Activated naive CD8-positive, alpha-beta T cell treated with anti-CD3 and anti-CD28 coated beads for 36 hours (primary cell): ENCODE measurements around the gene AGPS. TPM values are rescaled to one million over a fixed set of nuclear protein-coding genes. Genes with fewer than 3 reads are reported as not detected.
"Not testable (repeated sequence)": the region's sequence is repeated elsewhere in the genome, so short reads cannot be mapped to it uniquely, and the experiment has no call there.

Experiments
- DNase-seq: peaks from one replicate; pipeline ENCODE4 v3.0.0; 2021
- H3K27ac Mint-ChIP-seq: one replicate; pipeline ENCODE4 v1.8.0; 2022; ENCODE audit warnings: mild to moderate bottlenecking, moderate library complexity, mixed read lengths
- H3K27me3 Mint-ChIP-seq: one replicate; pipeline ENCODE4 v1.8.0; 2022; ENCODE audit warnings: mild to moderate bottlenecking, mixed read lengths
- H3K36me3 Mint-ChIP-seq: one replicate; pipeline ENCODE4 v1.8.0; 2021; ENCODE audit warnings: mild to moderate bottlenecking, mixed read lengths
- H3K4me1 Mint-ChIP-seq: one replicate; pipeline ENCODE4 v1.8.0; 2021; ENCODE audit warnings: mixed read lengths
- H3K4me3 Mint-ChIP-seq: one replicate; pipeline ENCODE4 v1.8.0; 2022; ENCODE audit warnings: mild to moderate bottlenecking, moderate library complexity, mixed read lengths
- H3K9me3 Mint-ChIP-seq: one replicate; pipeline ENCODE4 v1.8.0; 2022; ENCODE audit warnings: mixed read lengths
- total RNA-seq, 2 experiments: library from RNA; stranded (reverse); gene quantifications; one replicate each; pipeline ENCODE4 v1.2.3, GENCODE V29; 2021

The AGPS gene
- total RNA-seq, 2 experiments from 2014 or later, result 73.8 to 75.5 TPM

DNA sequence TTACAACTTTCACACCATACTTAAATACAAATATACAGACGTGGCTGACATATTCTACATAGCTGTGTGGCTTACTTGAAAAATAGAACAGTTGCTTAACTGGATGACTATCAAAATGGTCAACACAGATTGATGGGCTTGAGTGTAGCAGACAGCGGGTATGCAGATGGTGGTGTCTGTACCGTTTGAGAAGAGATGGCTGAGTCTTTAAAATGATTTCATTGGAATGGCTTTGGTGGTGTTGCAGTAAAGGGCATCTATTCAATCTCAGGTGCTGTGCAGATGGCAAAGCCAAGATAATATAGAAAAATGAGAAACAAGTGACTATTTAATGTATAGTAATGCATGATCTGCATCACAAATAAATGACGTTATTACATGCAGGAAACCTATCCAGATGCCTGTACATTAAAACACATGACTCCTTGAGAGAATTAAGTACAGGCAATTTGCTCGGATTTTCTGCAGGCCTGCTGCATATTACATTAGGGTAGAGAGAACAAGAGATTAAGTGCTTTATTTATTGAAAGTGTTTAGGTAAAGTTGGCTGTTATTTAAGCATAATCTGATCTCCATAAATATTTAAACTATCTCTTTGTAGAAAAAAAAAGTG lies 68.5 kb downstream of the AGPS start:
- Mint-ChIP-seq H3K36me3 (peaks cover 49% of the 10 kb centered on the region), H3K27ac (no peak overlapping the region), H3K4me1 (no peaks in the 10 kb centered on the region), H3K27me3 (no peaks in the 10 kb centered on the region), H3K4me3 (no peak overlapping the region), H3K9me3 (peaks cover 13% of the 10 kb centered on the region)
- no peak for DNase-seq

- no peak overlapping the region for H3K4me3 Mint-ChIP-seq
- no peaks in the 10 kb centered on the region for H3K27me3 Mint-ChIP-seq
- DNase-seq, result no peak
- H3K36me3 Mint-ChIP-seq, result peaks cover 31% of the 10 kb centered on the region
- H3K27ac Mint-ChIP-seq, result no peak overlapping the region
- H3K4me1 Mint-ChIP-seq, result peaks cover 4% of the 10 kb centered on the region
- peaks cover 4% of the 10 kb centered on the region for H3K9me3 Mint-ChIP-seq
Observed at GRCh38 chr2:177464549-177464948, 72.0 kb downstream of the AGPS start.

DNA sequence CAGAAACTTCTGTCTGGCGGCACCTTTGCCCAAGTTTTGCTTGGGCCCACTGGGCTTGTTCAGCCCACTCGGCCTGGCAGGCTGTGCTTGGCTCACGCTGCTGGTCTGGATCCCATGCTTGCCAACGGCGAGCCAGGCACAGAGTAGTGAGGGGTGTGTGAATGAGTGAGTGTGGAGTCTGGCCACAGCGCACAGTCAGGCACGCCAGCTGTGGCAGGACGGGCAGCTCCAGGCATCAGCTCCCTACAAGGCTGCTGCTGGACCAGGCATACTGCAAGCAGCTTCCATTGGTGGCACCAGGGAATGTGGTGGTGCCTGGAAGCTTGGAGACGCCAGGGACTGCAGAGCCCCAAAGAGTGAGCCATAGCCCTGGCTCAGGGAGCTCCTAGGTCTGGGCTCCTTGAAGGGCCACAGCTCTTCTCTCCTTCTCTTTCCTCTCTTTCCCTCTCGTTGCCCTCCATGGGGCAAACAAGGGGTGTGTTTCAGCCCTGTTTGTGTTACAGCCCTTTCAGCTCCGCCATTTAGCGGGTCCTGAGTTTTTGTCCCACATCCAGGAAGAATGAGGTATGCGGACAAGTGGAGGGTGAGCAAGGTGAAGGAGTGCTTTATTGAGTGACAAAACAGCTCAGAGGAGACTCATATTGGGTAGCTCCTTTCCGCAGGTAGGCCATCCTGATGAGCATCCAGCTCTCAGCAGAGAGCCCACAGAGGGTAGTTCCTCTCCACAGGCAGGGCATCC lies 73.0 kb downstream of the AGPS start:
- Mint-ChIP-seq H3K27ac (no peak overlapping the region), H3K4me3 (no peak overlapping the region), H3K27me3 (no peaks in the 10 kb centered on the region), H3K9me3 (peaks cover 5% of the 10 kb centered on the region), H3K36me3 (peaks cover 36% of the 10 kb centered on the region), H3K4me1 (peaks cover 4% of the 10 kb centered on the region)
- no peak for DNase-seq

- H3K36me3 Mint-ChIP-seq, result peaks cover 44% of the 10 kb centered on the region
- peaks cover 11% of the 10 kb centered on the region for H3K9me3 Mint-ChIP-seq
- no peak overlapping the region for H3K27ac Mint-ChIP-seq
- no peak overlapping the region for H3K4me3 Mint-ChIP-seq
- peaks cover 4% of the 10 kb centered on the region for H3K4me1 Mint-ChIP-seq
- DNase-seq, result no peak
- H3K27me3 Mint-ChIP-seq, result no peaks in the 10 kb centered on the region
Observed at GRCh38 chr2:177466337-177467195, 74.0 kb downstream of the AGPS start.

GRCh38 chr2:177467646-177468045 lies 75.1 kb downstream of the AGPS start:
- DNase-seq, result no peak
- Mint-ChIP-seq H3K9me3 (peaks cover 11% of the 10 kb centered on the region), H3K27ac (no peak overlapping the region), H3K27me3 (no peaks in the 10 kb centered on the region), H3K4me1 (peaks cover 4% of the 10 kb centered on the region), H3K4me3 (no peak overlapping the region), H3K36me3 (peaks cover 51% of the 10 kb centered on the region)

DNA sequence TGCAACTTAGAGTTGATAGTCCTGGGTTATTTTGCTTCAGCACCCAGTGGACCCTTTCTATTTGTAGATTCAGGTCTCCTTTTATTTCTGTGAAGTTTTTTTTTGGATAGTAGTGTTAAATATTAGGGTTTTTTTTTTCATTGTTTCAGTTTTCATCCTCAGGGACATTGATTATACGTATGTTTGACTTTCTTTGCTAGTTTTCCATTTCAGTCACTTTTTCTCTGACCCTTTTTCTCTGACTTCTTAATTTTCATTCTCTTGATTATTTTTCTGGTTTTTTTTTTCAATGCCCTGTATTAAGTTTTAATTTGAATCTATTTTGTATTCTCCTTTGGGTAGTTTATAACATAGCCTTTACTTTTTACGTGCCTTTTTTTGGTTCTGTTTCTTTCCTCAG lies 79.4 kb downstream of the AGPS start:
- H3K27me3 Mint-ChIP-seq, result no peaks in the 10 kb centered on the region
- H3K4me3 Mint-ChIP-seq, result no peak overlapping the region
- H3K9me3 Mint-ChIP-seq, result peaks cover 26% of the 10 kb centered on the region
- no peak for DNase-seq
- no peak overlapping the region for H3K27ac Mint-ChIP-seq
- H3K36me3 Mint-ChIP-seq, result peaks cover 67% of the 10 kb centered on the region
- H3K4me1 Mint-ChIP-seq, result peaks cover 16% of the 10 kb centered on the region

DNA sequence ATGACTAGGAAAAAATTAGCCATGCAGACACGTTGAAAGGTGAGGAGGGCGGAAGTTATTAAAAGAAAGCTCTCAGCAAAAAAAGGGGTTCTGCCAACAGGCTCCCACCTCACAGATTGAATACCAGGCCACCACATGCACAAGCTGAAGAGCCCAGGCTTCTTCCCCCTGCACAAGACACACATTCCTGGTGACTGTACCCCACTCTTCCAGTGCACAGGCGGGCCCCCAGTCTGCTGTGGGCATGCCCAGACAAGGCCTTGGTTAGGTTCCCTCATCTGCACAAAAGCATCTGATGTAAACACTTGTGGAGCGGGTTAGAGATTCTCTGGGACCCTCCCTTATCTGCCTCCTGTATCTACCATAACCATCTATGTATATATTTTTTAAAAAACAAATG lies 81.7 kb downstream of the AGPS start:
- DNase-seq, result no peak
- Mint-ChIP-seq H3K9me3 (peaks cover 35% of the 10 kb centered on the region), H3K27ac (no peak overlapping the region), H3K4me1 (peaks cover 12% of the 10 kb centered on the region), H3K27me3 (no peaks in the 10 kb centered on the region), H3K4me3 (no peak overlapping the region), H3K36me3 (peaks cover 78% of the 10 kb centered on the region)

DNA sequence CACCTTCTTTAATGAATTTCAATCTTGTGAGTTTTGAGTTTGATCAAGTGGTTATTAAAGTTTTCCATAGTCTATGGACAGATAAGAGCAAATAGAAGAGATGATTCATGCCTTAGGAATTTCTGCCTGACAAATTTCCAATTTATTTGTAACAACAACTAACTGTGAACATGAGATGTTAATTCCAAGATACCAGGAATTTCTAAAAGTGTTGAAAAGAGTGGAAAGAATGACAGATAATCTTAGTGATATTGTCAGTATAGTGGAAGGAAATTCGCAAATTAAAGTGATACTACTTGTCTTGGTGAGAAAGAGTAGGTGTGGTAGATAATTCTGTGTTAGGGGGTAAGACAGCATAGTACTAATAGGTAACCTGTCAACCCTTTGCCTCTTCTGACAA lies 82.4 kb downstream of the AGPS start:
- H3K9me3 Mint-ChIP-seq, result peaks cover 32% of the 10 kb centered on the region
- no peaks in the 10 kb centered on the region for H3K27me3 Mint-ChIP-seq
- no peak overlapping the region for H3K4me3 Mint-ChIP-seq
- peaks cover 81% of the 10 kb centered on the region for H3K36me3 Mint-ChIP-seq
- no peak for DNase-seq
- H3K27ac Mint-ChIP-seq, result peak overlapping the region; percentile 23
- peaks cover 12% of the 10 kb centered on the region for H3K4me1 Mint-ChIP-seq

DNA sequence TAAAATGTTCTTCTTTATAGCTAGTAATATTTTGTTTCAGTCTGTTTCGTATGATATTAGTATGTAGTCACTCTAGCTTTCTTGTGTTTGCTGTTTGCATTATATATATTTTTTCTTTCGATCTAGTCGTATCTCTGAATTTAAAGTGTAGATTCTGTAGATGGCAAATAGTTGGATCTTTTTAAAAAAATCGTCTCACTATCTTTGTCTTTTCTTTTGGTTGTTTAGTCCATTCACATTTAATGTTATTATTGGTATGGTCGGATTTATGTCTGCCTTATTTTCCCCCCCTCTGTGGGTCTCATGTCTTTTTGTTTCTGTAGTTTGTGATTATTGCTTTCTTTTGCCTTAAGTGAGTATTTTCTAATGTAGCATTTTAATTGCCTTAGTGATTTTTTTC lies 84.3 kb downstream of the AGPS start:
- Mint-ChIP-seq H3K4me3 (no peak overlapping the region), H3K36me3 (peaks cover 70% of the 10 kb centered on the region), H3K4me1 (peaks cover 12% of the 10 kb centered on the region), H3K27ac (no peak overlapping the region), H3K9me3 (peaks cover 24% of the 10 kb centered on the region), H3K27me3 (no peaks in the 10 kb centered on the region)
- DNase-seq, result no peak

- peaks cover 24% of the 10 kb centered on the region for H3K9me3 Mint-ChIP-seq
- H3K27ac Mint-ChIP-seq, result no peak overlapping the region
- H3K4me3 Mint-ChIP-seq, result no peak overlapping the region
- H3K4me1 Mint-ChIP-seq, result peaks cover 12% of the 10 kb centered on the region
- peaks cover 59% of the 10 kb centered on the region for H3K36me3 Mint-ChIP-seq
- DNase-seq, result no peak
- no peaks in the 10 kb centered on the region for H3K27me3 Mint-ChIP-seq
Observed at GRCh38 chr2:177478029-177478428, 85.5 kb downstream of the AGPS start.

GRCh38 chr2:177478907-177479306 lies 86.3 kb downstream of the AGPS start:
- peaks cover 61% of the 10 kb centered on the region for H3K36me3 Mint-ChIP-seq
- no peak overlapping the region for H3K4me3 Mint-ChIP-seq
- DNase-seq, result no peak
- peaks cover 24% of the 10 kb centered on the region for H3K9me3 Mint-ChIP-seq
- H3K4me1 Mint-ChIP-seq, result peaks cover 12% of the 10 kb centered on the region
- no peaks in the 10 kb centered on the region for H3K27me3 Mint-ChIP-seq
- H3K27ac Mint-ChIP-seq, result no peak overlapping the region

GRCh38 chr2:177482195-177482594 lies 89.6 kb downstream of the AGPS start:
- H3K4me1 Mint-ChIP-seq, result no peaks in the 10 kb centered on the region
- H3K9me3 Mint-ChIP-seq, result peaks cover 8% of the 10 kb centered on the region
- no peak for DNase-seq
- no peaks in the 10 kb centered on the region for H3K27me3 Mint-ChIP-seq
- no peak overlapping the region for H3K27ac Mint-ChIP-seq
- H3K36me3 Mint-ChIP-seq, result peaks cover 41% of the 10 kb centered on the region
- no peak overlapping the region for H3K4me3 Mint-ChIP-seq

- peaks cover under 1% of the 10 kb centered on the region for H3K9me3 Mint-ChIP-seq
- peaks cover 30% of the 10 kb centered on the region for H3K36me3 Mint-ChIP-seq
- no peaks in the 10 kb centered on the region for H3K27me3 Mint-ChIP-seq
- H3K4me1 Mint-ChIP-seq, result no peaks in the 10 kb centered on the region
- DNase-seq, result no peak
- H3K27ac Mint-ChIP-seq, result no peak overlapping the region
- H3K4me3 Mint-ChIP-seq, result no peak overlapping the region
Observed at GRCh38 chr2:177483531-177483930, 91.0 kb downstream of the AGPS start.

DNA sequence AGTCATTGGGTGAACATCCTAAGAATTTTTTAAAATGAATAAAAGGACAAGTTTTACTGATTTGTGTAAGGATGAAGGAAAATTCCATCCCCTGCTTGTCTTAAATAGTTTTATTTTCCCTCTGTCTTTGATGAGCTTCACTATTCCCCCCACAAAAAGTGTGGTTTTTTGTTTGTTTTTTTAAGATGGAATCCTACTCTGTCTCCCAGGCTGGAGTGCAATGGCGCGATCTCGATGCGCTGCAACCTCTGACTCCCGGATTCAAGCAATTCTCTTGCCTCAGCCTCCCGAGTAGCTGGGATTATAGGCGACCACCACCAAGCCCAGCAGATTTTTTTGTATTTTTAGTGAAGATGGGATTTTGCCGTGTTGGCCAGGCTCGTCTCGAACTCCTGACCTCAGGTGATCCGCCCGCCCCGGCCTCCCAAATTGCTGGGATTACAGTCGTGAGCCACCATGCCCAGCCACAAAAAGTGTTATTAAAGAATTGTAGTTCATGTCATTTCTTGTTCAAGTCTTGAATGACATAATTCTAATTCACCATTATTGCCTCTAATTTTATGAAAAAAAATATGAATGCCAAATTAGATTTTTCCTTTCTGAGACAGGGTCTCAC lies 91.7 kb downstream of the AGPS start:
- Mint-ChIP-seq H3K27ac (no peak overlapping the region), H3K36me3 (peaks cover 22% of the 10 kb centered on the region), H3K9me3 (no peaks in the 10 kb centered on the region), H3K4me3 (no peak overlapping the region), H3K4me1 (no peaks in the 10 kb centered on the region), H3K27me3 (no peaks in the 10 kb centered on the region)
- no peak for DNase-seq

DNA sequence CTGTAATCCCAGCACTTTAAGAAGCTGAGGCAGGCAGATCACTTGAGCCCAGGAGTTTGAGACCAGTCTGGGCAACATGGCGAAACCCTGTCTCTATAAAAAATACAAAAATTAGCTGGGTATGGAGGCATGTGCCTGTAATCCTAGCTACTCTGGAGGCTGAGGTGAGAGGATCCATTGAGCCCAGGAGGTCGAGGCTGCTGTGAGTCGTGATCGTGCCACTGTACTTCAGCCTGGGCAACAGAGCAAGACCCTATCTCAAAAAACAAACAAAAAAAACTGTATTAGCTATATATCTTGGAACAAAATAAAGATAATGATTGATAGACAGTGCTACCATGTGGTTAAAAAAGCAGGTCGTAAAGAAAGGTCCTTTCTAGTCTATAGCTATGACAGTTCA lies 93.1 kb downstream of the AGPS start:
- H3K27ac Mint-ChIP-seq, DNase-seq, H3K27me3 Mint-ChIP-seq, H3K4me1 Mint-ChIP-seq, H3K4me3 Mint-ChIP-seq, H3K9me3 Mint-ChIP-seq: not testable (repeated sequence)
- H3K36me3 Mint-ChIP-seq, result peaks cover 11% of the 10 kb centered on the region
